ENCODE results near the gene BRAT1. TPM values are rescaled to one million over a fixed set of nuclear protein-coding genes. Genes with fewer than 3 reads are reported as not detected.

BRAT1 gene
- total RNA-seq, 1 donor from 2014 or later, result 19.2 TPM

DNA sequence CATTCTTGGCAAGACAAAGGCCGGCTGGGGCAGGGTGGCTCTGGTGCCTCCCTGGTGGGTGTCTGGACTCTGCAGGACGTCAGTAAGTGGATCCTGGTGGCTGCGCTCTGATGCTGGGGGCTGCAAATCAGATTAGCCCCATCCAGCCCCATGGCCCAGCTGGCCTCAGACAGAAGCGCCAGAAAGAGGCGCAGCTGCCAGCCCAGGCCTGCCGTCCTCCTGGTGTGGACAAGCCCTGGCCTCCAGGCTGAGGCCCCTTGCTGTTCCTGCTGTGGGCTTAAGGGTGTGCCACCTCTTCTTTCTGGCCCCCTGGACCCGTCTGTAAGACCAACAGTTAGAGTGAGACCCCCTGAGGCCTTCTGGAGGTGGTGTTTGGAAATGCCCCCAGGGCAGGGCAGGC lies 41.6 kb downstream of the BRAT1 start:
- DNase-seq (ENCODE audit: low read depth, low spot score), result no peak

DNA sequence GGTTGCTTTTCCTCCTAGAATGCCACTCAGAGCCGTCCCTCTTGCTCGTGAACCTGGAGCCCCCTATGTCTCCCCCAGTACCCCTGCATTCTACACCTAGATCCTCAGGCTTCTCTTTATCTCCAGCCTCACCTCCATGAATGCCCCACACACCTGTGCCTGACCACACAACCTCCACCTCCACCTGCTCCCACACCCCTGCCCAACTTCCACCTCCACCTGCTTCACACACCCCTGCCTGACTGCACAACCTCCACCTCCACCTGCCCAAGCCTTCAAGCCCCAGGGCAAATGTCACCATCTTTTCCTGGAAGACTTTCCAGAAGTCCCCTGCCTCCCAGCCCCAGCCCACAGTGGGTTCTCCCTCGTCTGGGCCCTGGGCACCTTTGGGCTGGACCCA lies 42.6 kb downstream of the BRAT1 start:
- no peak for DNase-seq (ENCODE audit: low read depth, low spot score)

DNA sequence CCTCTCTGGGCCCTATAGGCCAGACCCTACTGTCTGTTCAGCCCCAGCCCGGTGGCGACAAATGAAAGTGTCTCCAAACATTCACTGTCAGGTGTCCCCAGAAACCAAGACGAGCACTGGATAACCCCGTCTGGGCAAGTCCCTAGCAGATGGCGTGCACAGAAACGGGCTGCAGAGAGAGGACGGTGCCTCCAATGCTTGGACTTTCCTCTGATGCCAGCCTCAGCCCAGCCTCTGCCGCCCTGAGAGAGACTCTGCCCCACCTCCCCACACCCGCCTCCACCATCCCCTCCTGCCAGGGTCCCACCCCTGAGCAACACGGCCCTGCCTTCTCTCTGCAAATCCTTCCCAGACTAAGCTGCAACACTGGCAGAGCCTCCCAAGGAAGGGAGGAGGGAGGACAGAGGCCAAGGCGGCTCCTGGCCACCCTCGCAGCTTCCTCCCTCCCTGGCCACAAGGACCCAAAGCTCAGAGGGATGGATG lies 43.1 kb downstream of the BRAT1 start:
- no peak for DNase-seq (ENCODE audit: low read depth, low spot score)

DNA sequence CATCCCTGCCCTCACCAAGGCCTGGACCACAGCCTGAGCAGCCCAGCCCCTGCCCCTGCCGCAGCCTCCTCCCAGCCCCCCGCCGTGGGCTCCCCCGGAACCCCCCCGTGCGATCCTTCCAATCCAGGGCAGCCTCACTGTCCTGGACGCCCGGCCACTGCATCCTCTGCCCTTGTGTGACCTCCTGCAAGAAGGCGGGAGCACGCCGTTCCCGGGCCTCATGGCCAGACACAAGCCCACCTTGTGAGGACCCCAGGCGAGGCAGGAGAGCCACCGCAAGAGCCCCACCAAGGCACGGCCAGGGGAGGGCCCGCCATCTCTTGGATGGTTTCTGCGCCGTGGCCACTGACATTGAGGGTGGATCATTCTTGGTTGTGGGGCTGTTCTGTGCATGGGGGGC lies 43.6 kb downstream of the BRAT1 start:
- DNase-seq (ENCODE audit: low read depth, low spot score), result no peak

DNA sequence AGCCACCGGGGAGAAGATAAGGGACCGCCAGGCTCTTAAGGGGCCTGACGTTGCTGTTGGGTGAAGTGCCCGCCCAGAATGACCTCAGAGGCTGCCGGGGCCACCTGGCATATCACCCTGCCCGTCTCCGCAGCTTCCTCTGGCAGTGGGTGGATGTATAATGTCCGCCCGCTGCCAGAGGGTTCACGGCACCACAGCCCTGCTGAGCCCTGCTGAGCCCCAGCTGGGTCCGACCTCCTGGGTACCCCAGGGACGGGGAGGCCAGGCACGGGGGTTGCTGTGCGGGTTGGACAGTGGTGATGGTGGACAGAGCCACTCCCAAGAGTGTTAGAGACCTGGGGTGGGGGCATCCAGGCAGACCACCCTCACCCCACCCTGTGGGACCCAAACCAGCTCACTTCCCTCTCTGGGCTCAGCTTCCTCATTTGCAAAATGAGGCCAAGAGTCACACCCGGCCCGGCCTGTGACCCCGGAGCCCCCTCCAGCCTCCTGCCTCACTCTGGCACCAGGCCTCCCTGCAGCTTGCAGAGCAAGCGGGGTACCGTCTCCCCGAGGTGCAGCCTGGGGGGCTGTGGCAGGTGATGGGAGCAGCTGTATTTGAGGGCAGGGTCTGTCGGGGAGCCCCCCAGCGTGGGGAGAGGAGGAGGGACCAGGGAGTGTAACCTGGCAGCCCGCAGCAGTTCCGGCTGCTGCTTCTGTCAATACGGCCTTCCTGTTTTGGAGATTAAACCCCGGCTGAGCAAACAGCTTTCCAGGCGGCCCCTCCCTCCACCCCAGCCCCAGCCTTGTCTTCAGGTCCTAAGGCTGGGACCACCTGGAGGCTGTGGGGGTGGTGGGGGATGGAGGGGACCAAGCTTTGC lies 44.2 kb downstream of the BRAT1 start:
- no peak for DNase-seq (ENCODE audit: low read depth, low spot score)

DNA sequence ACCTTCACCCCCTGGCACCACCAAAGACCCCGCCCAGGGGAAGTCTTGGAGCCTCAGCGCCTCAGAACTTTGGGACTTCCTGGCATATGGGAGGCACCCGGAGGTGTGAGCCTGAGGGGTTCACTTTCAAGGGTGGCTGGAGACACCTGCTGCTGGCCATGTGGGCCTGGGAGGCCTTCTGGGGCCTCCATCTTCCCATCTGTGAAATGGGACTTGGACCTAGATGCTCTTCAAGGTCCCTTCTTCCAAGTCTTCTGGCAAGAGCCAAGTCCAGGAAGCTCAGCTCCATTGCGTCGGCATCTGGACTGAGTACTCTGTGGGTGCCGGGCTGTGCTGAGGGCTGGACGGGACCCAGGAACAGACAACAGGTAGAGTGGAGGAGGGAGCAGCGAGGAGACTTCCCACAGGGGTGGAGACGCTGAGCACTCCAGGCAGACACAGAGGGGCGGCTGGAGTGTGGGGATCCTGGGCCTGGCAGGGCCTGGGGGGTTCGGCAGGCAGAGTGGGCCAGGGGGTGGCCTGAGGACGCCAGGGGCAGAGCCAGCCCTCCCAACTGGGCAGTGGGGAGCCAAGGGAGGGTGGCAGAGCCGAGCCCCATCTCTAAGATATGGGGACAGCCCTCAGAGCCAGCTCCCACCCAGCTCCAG lies 45.1 kb downstream of the BRAT1 start:
- no peak for DNase-seq (ENCODE audit: low read depth, low spot score)

DNA sequence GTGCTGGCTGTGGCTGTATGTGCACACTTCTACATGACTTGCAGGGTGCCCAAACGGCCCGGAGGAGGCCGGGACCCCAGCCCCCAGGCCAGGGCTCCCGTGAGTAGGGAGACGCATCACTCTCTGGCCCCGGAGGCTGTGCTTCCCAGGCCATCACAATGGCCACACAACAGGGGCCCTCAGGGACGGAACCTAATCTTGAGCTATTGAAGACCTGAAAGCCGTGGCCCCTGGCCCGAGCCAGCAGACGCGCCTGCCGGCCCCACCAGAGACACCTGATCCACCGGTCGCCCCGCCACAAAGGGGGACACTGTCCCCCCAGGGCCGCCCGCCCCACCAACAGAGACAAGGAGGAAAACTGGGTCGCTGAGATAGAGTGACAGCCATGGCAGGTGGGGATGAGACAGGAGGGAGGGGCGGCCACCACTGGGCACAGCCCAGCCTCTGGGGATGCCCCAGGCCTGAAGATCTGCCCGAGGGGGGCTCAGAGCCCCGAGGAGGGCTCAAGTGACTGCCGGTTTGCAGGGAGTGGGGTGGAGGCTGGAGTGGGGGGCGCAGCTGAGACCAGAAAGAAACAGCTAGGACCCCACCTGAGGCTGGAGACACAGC lies 45.9 kb downstream of the BRAT1 start:
- no peak for DNase-seq (ENCODE audit: low read depth, low spot score)

DNA sequence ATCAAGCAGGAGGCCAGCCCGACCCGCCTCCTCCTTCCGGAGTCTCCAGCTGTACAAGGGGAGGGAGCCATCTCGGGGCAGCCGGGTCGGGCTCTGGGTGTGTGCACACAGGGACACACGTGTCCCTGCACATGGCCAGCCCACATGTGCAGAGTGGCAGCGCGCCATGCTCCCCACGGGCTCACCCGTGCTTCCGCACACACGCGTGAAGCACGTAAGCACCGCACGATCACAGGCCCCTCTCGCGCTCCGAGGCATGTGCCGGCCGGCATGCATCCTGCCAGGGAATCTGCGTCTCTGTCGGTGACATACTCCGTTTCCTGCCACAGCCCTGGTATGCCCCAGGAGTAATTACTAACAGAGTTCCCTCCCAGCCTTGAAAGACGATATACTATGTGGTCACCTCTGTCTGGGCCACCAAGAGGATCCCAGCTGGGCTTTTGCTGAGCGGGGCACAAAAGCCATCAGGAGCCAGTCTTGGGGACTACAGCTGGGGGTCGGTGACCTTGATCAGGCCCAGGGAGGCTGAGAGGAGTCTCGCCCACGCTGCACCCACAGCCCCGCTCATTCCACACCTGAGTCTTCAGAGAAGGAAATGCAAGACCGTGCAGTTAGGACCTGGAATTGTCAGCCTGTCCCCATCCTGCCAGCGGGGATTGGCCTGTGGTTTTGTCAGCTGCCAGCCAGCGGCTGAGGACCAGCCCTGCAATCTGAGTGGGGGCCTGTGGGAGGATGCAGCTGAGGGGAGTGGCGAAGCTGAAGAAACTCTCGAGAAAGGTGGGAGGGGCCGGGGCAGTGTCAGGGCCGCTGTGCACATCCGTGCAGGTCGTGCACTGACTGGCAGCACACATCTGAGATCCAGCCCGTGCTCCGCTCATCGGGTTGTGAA lies 46.8 kb downstream of the BRAT1 start:
- DNase-seq (ENCODE audit: low read depth, low spot score), result no peak

DNA sequence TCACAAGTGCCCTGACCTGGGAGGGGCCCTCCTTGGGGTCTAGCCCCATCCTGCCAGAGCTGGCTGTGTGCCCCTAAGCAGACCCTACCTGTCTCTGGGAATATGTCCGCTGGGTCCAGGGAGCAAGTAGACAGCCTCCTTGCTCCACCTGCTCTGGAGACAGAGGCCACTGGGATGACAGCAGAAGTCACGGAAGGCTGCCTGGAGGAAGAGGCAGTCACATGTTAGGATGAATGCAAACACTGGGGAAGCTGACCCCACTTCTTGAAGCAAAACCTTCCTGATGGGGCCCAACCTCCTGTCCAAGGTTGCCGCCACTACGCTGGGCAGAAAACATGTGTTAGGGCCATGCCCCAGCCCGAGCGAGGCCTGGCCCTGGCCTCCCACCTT lies 47.4 kb downstream of the BRAT1 start:
- DNase-seq (ENCODE audit: low read depth, low spot score), result no peak

DNA sequence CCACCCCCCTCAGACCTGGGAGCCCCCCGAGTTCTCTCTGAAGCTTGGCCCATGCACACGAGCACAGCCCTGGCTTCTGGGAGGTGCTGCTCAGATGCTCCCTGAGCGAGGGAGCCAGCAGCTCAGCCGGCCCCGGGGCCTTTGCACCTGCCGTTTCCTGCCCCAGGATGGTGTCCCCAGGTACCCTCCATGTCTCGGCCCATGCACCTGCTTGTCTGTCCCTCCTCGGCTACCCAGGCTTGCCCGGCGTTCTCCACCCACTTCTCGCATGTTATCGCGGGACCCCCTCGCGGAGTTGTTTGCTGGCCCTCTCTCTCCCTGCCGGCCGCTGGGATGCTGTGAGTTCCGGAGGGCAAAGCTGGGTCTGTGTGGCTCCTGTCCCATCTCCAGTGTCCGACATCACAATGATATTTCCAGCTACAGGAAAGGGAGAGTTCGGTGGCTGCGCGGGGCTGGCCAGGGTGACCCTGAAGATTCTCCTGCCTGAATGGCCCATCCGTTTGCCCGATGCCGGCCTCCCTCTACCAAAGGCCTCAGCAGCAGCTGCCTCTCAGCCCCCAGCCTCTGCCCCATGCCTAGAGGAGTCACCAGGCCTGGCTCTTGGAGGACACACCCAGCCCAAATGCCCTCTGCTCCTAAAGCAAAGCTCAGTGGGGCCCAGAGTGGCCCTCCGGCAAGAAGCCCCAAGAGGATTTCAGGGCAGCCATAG lies 48.0 kb downstream of the BRAT1 start:
- no peak for DNase-seq (ENCODE audit: low read depth, low spot score)

DNA sequence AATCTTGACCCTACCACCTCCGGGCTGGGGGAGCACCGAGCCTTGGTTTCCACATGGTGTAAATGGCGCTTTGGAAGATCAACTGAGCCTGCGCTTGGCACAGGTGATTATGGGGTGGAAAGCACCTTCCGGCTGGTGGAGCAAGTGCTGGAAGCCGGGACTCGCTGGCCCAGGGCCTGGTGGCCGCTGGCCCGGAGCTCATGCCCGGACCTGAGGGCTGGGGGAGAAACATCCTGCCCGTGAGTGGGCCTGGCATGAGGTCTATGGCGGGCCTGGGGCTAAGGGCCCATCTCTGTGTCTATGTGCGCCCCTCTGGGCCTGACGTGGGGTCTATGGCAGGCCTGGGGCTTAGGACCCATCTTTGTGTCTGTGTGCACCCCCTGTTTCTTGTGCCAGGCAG lies 49.9 kb downstream of the BRAT1 start:
- no peak for DNase-seq (ENCODE audit: low read depth, low spot score)

DNA sequence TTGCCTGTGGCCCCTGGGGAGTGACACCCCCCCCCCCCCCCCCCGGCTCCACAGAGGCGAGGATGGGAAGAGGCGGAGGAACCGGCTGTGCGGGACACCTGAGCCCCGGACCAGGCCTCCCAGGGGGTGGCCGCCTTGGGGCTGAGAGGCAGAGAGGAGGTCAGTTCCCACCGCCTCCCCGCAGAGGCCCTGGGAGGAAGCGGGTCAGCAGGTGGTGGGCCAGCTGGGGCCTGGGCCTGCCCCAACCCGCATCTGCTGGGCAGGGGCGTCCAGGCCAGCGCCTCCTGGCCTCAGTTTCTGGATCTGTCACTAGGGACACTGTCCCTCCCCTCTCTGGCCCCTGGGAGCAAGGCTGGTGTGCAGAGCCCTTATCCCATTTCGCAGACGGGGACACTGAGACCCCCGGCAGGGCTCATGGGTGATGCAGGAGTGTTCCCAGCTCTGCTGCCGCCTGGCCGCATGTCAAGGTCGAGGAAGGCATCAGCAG lies 50.4 kb downstream of the BRAT1 start:
- no peak for DNase-seq (ENCODE audit: low read depth, low spot score)

DNA sequence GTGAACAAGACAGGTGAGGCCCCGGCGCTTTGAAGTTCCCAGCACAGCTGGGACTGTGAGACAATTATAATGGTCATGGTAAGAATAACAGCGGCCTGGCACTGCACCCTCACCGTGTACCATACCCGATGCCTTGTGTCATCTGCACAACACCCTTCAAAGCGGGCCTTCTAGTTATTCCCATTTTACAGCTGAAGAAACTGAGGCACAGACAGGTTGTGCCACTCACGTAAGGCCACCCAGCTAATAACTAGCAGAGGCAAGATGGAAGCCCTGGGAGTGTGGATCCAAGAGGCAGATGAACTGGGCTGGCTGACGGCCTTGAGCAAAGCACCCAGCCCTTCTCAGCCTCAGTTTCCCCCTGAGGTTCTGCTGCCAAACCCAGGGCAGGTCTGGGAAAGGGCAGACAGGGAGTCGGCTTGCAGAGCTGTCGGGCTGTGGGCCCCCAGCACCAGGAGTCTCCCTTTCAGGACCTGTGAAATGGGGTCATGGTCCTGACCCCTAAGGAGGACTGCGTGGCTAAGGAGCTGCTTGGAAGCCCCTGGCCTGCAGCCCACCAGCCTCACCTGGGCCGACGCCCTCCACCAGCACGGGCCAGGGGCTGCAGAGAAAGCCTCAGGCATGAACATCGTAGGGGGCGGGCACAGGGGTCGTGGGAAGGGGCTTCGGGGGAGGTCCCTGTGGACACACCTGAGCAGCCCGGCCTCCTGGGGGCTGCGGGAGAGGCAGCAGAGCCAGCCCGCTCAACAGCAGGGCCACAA lies 51.0 kb downstream of the BRAT1 start:
- DNase-seq (ENCODE audit: low read depth, low spot score), result no peak

DNA sequence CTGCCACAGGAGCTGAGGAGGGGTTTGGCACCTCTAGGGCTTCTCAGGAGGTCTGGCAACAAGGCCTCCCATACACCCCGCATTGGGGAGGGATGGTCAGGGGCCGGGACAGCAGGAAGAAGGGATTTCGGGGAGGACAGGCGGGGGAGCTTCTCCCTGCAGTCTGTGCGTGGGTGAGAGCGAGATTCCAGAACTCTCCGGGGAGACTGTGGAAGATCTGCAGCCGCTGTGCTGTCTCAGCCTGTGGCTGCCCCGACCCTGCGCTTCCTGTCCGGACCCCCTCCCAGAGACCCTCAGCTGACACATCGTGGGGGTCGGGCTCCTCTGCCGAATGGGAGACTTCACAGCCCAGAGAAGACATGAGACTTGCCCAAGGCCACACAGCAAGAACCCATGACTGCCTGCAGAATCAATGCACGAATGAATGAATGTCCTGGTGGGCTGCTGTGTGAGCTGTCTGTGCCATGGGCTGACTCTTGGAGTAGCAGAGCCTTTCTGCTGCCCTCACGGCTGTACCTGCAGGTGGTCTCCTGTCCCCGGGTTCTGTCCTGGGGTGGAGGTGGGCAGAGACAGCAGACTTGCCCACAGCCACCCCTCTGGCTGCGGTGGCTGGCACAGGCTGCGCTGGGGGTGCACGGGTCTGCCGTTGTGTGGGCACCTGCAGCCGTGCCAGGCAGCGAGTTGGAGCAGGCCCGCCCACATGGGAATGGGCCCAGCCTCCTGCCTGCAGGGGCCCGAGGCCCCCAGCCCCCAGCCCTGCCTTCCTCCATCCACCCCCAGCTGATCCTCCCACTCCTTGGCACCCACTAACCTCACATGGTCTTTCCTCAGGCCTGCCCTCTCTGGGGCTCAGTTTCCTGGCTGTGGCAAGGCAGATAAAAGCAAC lies 52.0 kb downstream of the BRAT1 start:
- DNase-seq (ENCODE audit: low read depth, low spot score), result no peak

DNA sequence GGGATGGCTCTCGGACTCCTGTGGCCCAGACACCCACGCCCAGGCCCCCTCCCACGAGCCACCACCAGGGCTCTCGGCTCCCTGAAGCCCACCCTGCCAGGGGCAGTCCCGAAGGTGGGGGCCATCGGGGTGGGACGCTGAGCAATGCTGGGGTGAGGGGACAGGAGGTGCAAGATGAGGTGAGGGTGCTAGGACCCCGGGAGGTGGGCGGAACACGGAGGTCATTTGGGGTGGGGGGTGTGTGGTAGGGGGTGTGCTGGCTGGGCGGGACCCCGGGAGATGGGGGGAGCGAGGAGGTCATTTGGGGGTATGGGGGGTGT lies 52.7 kb downstream of the BRAT1 start:
- no peak for DNase-seq (ENCODE audit: low read depth, low spot score)

DNA sequence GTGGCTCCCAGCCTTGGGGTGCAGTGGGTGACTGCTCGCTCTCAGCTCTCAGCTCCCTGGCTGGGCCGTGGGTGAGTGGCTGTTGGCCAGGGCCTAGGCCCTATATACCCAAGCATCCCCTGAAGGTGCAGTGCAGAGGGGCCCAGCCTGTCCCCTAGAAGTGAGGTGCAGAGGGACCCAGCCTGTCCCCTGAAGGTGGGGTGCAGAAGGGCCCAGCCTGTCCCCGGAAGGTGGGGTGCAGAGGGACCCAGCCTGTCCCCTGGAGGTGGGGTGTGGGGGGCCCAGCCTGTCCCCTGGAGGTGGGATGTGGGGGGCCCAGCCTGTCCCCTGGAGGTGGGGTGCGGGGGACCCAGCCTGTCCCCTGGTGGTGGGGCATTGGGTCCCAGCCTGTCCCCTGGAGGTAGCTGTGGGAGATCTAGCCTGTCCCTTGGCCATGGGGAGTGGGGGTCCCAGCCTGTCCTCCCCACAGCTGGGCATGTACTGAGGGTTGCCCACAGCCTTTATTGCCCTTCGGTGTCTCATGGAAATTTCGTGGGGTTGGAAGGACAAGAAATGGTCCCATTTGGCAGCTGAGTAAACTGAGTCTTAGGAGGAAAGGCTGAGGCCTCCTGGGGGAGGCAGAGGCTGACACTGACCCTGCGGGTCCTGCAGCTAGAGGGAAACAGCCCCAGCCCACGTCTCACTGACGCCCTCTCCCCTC lies 53.2 kb downstream of the BRAT1 start:
- DNase-seq (ENCODE audit: low read depth, low spot score), result no peak

DNA sequence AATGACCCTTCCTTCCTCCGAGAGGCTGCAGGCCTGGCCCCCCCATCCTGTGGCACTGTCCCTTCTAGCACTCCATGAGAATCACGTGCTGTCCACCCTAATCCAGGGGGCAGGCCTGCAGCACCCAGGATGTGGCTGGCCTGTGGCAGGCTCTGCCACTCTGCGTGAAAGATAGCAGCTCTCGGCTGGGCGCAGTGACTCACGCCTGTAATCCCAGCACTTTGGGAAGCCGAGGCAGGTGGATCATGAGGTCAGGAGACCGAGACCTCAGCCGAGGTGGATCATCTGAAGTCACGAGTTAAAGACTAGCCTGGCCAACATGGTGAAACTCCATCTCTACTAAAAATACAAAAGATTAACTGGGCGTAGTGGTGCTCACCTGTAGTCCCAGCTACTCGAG lies 54.6 kb downstream of the BRAT1 start:
- no peak for DNase-seq (ENCODE audit: low read depth, low spot score)

DNA sequence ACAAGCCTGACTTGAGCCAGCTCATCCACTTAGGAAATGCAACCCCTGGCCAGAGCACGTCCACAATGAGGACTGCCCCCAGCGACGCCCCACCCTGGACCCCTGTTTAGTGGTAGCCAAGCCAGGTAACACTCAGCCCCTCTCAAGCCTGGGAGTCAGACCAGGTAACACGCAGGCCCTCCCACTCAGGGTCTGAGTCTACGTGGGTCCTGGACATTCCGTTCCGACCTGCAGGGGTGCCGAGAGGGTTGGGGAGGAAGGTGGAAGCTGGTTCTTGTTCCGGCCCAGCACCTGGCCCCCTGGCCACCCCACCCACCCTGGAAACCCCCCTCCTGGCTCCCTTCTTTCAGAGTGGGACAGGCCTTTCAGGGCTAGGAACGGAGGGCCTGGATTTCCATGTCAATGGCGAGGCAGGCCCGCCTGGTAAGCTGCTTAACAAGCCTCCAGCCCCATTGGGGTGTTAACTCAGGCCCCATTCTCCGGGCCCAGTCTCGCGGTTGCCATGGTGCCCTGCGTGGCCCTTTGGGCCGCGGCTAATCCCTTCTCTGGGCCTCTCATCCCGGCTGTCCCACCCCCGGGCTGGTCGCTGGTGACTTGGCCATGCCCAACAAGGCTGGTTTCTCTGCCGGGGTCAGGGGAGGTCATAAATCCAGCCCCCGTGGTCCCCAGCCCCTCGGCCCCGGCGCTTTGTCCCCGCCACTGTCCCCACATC lies 55.4 kb downstream of the BRAT1 start:
- DNase-seq (ENCODE audit: low read depth, low spot score), result no peak
